OCI-LY1 (cell line): ENCODE results near the gene ADAM21.
"Not testable (repeated sequence)": the region's sequence is repeated elsewhere in the genome, so short reads cannot be mapped to it uniquely, and the experiment has no call there.

Experiments
- H2AFZ ChIP-seq: fragments of 200-600 bp; sonication (generic), shearing (Covaris generic); 2 replicates; pipeline ENCODE4 v1.6.0; 2014; ENCODE audit warnings: antibody characterized with exemption, mild to moderate bottlenecking, low read length
- H3F3A ChIP-seq: fragments of 200-600 bp; sonication (generic), shearing (Covaris generic); 2 replicates; pipeline ENCODE4 v1.6.0; 2014; ENCODE audit warnings: mild to moderate bottlenecking, antibody characterized with exemption, low read length, moderate library complexity; ENCODE audit not compliant: insufficient read depth
- H3K27ac ChIP-seq: fragments of 200-600 bp; sonication (generic); 2 replicates; pipeline ENCODE4 v1.5.1; 2014; ENCODE audit warnings: low read length, mixed run types, mild to moderate bottlenecking, low read depth; ENCODE audit not compliant: poor library complexity, severe bottlenecking
- H3K27me3 ChIP-seq: fragments of 200-600 bp; sonication (generic); 2 replicates; pipeline ENCODE4 v1.6.0; 2014; ENCODE audit warnings: antibody characterized with exemption, mild to moderate bottlenecking, low read length, moderate library complexity; ENCODE audit not compliant: insufficient read depth
- H3K36me3 ChIP-seq: fragments of 200-600 bp; sonication (generic); 2 replicates; pipeline ENCODE4 v1.6.1; 2014; ENCODE audit warnings: mild to moderate bottlenecking, antibody characterized with exemption, low read length, moderate library complexity, mixed read lengths; ENCODE audit not compliant: insufficient read depth
- H3K4me1 ChIP-seq: fragments of 200-600 bp; sonication (generic); 2 replicates; pipeline ENCODE4 v1.5.1; 2014; ENCODE audit warnings: mild to moderate bottlenecking, low read length, moderate library complexity; ENCODE audit not compliant: insufficient read depth, severe bottlenecking
- H3K4me2 ChIP-seq: fragments of 200-600 bp; sonication (generic), shearing (Covaris generic); 2 replicates; pipeline ENCODE4 v1.6.1; 2014; ENCODE audit warnings: low read length
- H3K4me3 ChIP-seq: fragments of 200-600 bp; sonication (generic); 2 replicates; pipeline ENCODE4 v1.5.1; 2014; ENCODE audit warnings: low read length, low read depth, mild to moderate bottlenecking, mixed read lengths; ENCODE audit not compliant: poor library complexity, severe bottlenecking
- H3K79me2 ChIP-seq: fragments of 200-600 bp; shearing (Covaris generic); 2 replicates; pipeline ENCODE4 v1.6.1; 2016; ENCODE audit warnings: mixed run types, low read length, mixed read lengths; ENCODE audit not compliant: insufficient read depth
- H3K9ac ChIP-seq: fragments of 200-600 bp; sonication (generic), shearing (Covaris generic); 2 replicates; pipeline ENCODE4 v1.6.1; 2014; ENCODE audit warnings: mild to moderate bottlenecking, low read length, mixed read lengths
- H3K9me2 ChIP-seq: fragments of 200-600 bp; sonication (generic), shearing (Covaris generic); 2 replicates; pipeline ENCODE4 v1.6.1; 2014; ENCODE audit warnings: low read depth, mild to moderate bottlenecking, low read length, mixed read lengths
- H3K9me3 ChIP-seq: fragments of 200-600 bp; shearing (Covaris generic); 2 replicates; pipeline ENCODE4 v1.6.1; 2014; ENCODE audit warnings: low read length, mixed read lengths
- H4K20me1 ChIP-seq: fragments of 200-600 bp; sonication (generic), shearing (Covaris generic); 2 replicates; pipeline ENCODE4 v1.6.0; 2016; ENCODE audit warnings: mild to moderate bottlenecking, low read length; ENCODE audit not compliant: insufficient read depth
- EZH2 ChIP-seq: fragments of 200-600 bp; sonication (generic), shearing (Covaris generic); IDR thresholded peaks from 2 replicates; pipeline ENCODE4 v1.8.0; 2017; ENCODE audit warnings: borderline replicate concordance, mixed run types, mild to moderate bottlenecking, antibody characterized with exemption, low read length, moderate library complexity, mixed read lengths
- TF ChIP-seq, protein P1 (sequence below): fragments of 200-600 bp; sonication (generic), shearing (Covaris generic); IDR thresholded peaks from 2 replicates; pipeline ENCODE4 v1.5.1; 2017; ENCODE audit warnings: mild to moderate bottlenecking, antibody characterized with exemption, low read length, moderate library complexity, mixed read lengths

ADAM21 gene

DNA sequence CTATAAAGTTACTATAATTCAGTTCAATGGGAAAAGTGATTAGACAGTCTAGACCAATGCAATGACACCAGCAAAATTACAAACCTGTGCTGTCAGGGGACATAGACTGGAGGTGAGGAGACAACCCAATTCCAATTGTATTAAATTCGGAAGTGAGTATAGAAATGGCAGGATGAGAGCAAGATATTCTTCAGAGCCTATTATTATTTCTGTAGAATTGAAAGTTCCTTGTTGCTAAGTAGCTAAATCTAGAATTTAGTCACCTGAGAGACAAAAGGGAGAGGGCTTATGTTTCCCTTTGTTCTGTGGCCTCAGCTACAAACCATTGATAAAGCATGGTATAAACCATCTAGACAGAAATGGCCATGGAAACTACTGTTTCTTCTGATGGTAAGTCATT is at the start of gene ADAM21:
Gene ADAM21, plus strand, starts transcription at position 301 of the 400 bp plus-strand sequence. CDS start 5,326 bp downstream, outside the sequence.
- Histone ChIP-seq H3K4me1 (no peaks in the 10 kb centered on the region), H3K27ac (no peak within 1 kb of the TSS), H3F3A (no peaks in the 10 kb centered on the region), H3K4me3 (no peak within 1 kb of the TSS), H3K9me3 (no peaks in the 10 kb centered on the region), H3K27me3 (no peaks in the 10 kb centered on the region), H3K36me3 (no peaks in the 10 kb centered on the region), H3K9ac (no peak within 1 kb of the TSS), H4K20me1 (no peaks in the 10 kb centered on the region), H3K4me2 (no peak within 1 kb of the TSS), H3K79me2 (no peaks in the 10 kb centered on the region), H3K9me2 (no peaks in the 10 kb centered on the region), H2AFZ (no peak within 1 kb of the TSS)
- TF ChIP-seq EZH2 = no peak
- TF ChIP-seq, protein P1, sequence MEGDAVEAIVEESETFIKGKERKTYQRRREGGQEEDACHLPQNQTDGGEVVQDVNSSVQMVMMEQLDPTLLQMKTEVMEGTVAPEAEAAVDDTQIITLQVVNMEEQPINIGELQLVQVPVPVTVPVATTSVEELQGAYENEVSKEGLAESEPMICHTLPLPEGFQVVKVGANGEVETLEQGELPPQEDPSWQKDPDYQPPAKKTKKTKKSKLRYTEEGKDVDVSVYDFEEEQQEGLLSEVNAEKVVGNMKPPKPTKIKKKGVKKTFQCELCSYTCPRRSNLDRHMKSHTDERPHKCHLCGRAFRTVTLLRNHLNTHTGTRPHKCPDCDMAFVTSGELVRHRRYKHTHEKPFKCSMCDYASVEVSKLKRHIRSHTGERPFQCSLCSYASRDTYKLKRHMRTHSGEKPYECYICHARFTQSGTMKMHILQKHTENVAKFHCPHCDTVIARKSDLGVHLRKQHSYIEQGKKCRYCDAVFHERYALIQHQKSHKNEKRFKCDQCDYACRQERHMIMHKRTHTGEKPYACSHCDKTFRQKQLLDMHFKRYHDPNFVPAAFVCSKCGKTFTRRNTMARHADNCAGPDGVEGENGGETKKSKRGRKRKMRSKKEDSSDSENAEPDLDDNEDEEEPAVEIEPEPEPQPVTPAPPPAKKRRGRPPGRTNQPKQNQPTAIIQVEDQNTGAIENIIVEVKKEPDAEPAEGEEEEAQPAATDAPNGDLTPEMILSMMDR = no peak

DNA sequence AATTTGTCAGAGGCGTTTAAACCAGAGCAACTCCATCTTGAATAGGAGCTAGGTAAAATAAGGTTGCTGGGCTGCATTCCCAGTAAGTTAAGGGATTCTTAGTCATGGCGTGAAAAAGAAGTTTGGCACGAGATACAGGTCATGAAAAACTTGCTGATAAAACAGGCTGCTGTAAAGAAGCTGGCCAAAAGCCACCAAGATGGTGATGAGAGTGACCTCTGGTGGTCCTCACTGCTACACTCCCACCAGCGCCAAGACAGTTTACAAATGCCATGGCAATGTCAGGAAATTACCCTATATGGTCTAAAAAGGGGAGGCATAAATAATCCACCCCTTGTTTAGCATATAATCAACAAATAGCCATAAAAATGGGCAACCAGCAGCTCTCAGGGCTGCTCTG is 48.6 kb upstream of the ADAM21 start:
- not testable (repeated sequence) for H3K27ac ChIP-seq

DNA sequence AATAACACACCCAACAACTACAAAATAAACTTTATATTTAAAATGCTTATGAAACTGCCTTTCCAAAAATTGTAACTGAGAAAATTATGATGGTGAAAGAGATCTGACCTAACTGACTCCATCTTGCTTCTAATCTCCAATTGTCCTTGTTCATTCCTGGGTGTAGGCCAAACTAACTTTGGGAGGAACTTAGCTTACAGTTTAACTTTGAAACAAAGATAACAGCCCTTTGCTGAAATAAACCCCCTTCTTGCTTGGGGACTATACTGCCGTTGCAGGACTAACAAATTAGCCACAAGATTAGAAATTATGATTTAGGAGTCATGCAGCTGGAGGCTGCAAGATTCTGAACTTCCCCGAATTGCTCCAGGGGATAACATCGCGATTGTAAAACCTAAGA is 45.8 kb upstream of the ADAM21 start:
- H4K20me1 ChIP-seq, H3K4me3 ChIP-seq, H3K4me1 ChIP-seq, H3K9ac ChIP-seq, H3K27me3 ChIP-seq, H3K4me2 ChIP-seq, H3K36me3 ChIP-seq, H3K9me2 ChIP-seq, H2AFZ ChIP-seq, H3K9me3 ChIP-seq, H3K79me2 ChIP-seq, H3K27ac ChIP-seq, H3F3A ChIP-seq: not testable (repeated sequence)

More for the DNA sequence above, 48.6 kb upstream of the ADAM21 start:
- H3K9me2 ChIP-seq, H3K27me3 ChIP-seq, H3K9ac ChIP-seq, H3K9me3 ChIP-seq, H4K20me1 ChIP-seq, H3K79me2 ChIP-seq, H3K4me2 ChIP-seq, H3K36me3 ChIP-seq, H3K4me1 ChIP-seq, H3F3A ChIP-seq, H3K4me3 ChIP-seq, H2AFZ ChIP-seq: not testable (repeated sequence)
- TF ChIP-seq, protein P1 = peak; percentile 42

DNA sequence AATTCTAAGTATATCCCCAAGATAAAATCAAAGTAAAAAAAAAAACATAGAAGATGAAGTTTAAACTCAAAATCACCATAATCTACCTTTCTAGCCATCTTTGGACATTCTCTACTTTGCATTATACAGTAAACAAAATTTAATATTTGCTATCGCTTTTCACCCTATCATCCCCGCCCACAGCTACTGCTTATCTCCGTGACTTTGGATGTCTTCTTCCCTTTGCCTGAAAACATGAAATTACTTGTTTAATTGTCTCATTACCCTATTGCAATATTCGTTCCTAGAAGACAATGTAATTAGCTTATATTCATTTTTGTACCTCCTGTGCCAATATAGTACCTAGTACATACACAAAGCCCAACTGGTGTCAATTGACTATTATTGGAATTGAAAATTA is 44.4 kb upstream of the ADAM21 start:
- Histone ChIP-seq H3K36me3 (no peaks in the 10 kb centered on the region), H2AFZ (no peak overlapping the region), H3K9me3 (no peaks in the 10 kb centered on the region), H3K4me1 (no peaks in the 10 kb centered on the region), H3K27ac (no peak overlapping the region), H4K20me1 (no peaks in the 10 kb centered on the region), H3K27me3 (no peaks in the 10 kb centered on the region), H3K4me2 (no peak overlapping the region), H3F3A (no peaks in the 10 kb centered on the region), H3K9me2 (no peaks in the 10 kb centered on the region), H3K79me2 (no peaks in the 10 kb centered on the region), H3K4me3 (no peak overlapping the region), H3K9ac (no peak overlapping the region)
- no peak for TF ChIP-seq EZH2
- TF ChIP-seq, protein P1 = no peak
